Stimulated activated CD4-positive, alpha-beta T cell treated with anti-CD3 and anti-CD28 coated beads, TNF-alpha, amount 100 ng/mL, for 24 hours (primary cell): Measurements from ENCODE around the gene PIGL.
"Not testable (repeated sequence)": the region's sequence is repeated elsewhere in the genome, so short reads cannot be mapped to it uniquely, and the experiment has no call there.

Source experiments
- DNase-seq, 3 experiments: peaks; one replicate each; pipeline ENCODE4 v3.0.0-alpha.2; 2020; ENCODE audit warnings: low read depth in 3 of 3

The PIGL gene

GRCh38 chr17:16216341-16217001, 539 bp upstream of the PIGL start:
- DNase-seq, result not testable (repeated sequence)

DNA sequence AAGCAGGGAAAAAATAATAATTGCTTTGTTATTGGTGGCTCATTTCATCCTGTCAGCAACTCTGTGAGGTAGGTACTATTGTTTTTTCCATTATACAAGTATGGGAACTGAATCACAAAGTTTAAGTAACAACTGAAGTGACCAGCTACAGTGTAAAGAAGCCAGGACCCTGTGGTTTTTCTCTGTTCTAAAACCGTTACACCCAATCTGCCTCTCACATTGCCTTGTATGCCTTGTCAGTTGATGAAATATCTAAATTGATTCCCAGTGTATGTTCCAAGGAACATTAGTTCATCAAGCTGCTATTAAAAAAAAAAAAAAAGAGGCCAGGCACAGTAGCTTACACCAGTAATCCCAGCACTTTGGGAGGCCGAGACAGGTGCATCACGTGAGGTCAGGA, 5.4 kb downstream of the PIGL start:
- no peak for DNase-seq

GRCh38 chr17:16229912-16230561, 13.0 kb downstream of the PIGL start:
- not testable (repeated sequence) for DNase-seq

DNA sequence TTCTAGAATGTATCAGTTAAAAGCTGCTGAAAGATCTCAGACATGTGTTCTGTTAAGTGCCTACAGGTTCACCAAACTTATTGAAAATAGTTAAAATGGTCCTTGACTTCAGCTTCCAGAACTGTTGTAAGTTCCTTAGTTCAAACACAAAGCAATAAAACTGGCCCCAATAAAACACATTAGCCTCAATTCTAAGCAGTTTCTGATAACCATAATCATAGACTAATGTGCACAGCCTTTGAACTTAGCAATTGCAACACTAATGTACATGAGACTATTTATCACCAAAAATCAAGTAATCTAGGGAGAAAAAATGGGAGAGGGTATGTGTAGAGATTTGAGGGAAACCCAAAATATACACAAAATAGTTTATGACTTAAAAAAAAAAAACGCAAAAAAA, 15.4 kb downstream of the PIGL start:
- no peak for DNase-seq

- no peak for DNase-seq
These were observed 22.9 kb downstream of the PIGL start for GRCh38 chr17:16239931-16240330.

- DNase-seq, result no peak
These were observed 24.9 kb downstream of the PIGL start for GRCh38 chr17:16241906-16242399.

GRCh38 chr17:16243385-16243784, 26.4 kb downstream of the PIGL start:
- DNase-seq, result no peak

GRCh38 chr17:16243801-16244567, 27.0 kb downstream of the PIGL start:
- DNase-seq, result no peak

DNA sequence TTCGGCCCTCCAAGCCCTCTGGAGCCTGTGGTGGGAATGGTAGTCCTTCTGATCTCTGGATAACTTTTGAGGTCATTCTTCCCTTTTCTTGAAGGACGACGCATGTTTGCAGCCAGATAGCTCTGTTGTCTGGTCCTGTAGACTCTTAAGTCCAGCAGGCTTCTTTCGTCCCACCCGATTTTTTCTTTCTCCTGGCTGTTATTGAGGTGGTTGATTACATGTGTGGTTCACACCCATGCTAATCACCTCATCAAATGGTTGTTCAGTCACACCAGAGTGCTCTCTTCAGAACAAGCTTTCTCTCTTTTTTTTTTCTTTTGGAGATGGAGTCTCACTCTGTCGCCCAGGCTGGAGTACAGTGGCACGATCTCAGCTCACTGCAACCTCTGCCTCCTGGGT, 30.6 kb downstream of the PIGL start:
- DNase-seq, result no peak

DNA sequence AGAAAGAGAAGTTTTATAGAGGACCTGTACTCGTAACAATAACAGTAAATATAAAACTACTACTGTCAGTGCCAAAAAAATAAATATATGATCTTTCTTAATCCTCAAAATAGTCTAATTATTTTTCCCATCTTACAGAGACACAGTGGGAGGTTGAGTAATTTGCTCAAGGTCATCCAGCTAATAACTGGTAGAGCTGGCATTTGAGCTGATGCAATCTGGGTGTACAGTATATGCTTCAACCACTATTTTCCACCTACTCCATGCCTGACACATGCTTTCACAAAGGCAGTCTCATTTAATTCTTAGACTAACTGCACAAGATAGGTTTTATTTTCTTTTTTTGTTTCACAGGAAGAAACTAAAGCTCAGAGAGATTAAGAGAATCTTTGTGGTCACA, 33.6 kb downstream of the PIGL start:
- no peak for DNase-seq

DNA sequence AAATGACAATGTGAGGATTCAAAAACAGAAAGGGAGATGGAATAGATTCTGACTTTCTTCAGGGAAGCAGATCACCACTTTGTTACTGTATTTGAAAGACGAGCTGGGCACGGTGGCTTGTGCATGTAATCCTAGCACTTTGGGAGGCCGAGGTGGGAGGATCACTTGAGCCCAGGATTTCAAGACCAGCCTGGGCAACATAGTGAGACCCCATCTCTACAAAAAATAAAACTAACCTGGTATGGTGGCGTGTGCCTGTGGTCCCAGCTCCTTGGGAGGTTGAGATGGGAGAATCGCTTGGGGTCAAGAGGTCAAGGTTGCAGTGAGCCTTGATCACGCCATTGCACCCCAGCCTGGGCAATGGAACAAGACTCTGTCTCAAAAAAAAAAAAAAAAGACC, 34.0 kb downstream of the PIGL start:
- DNase-seq, result no peak

DNA sequence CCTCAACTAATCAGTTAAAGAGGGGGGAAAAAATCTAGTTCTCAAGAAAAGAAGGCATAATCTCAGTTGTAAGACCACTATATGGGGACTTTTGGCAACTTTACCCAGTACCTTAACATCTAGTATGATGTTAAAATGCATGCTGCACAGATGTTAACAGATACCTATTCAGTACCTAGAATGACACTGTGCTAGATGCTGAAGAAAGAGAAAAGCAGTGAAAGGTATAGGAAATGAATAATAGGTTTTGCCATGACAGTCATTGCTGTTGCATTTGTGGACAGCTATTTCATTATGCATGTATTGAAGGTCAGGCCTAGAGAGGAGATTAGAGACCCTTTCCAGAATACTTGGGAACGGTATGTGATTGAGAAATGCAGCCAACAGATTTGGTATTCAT, 34.5 kb downstream of the PIGL start:
- DNase-seq, result no peak

- DNase-seq, result no peak
These were observed 37.9 kb downstream of the PIGL start for GRCh38 chr17:16254773-16255400.

DNA sequence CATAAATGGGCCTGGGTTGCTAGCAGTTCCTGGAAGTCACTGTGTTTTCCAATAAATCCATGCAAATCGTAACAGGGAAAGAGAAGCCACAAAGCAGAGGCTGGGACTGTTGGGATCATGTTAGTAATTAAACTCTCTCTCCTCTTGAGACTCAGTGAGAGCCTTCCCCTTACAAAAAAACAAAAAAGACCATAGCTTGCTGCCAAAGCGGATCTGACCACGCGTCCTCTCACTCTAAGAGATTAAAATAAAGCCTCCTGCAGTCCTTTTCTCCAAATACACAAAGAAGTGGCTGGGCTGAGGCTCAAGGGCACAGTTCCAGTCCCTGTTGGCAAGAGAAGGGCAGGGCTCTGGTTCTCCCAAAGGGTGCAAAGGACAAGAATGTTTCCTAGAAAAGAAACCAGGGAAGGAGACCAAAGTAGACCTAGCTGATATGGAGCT, 38.5 kb downstream of the PIGL start:
- DNase-seq, result no peak

GRCh38 chr17:16258901-16259300, 41.9 kb downstream of the PIGL start:
- DNase-seq, result no peak

DNA sequence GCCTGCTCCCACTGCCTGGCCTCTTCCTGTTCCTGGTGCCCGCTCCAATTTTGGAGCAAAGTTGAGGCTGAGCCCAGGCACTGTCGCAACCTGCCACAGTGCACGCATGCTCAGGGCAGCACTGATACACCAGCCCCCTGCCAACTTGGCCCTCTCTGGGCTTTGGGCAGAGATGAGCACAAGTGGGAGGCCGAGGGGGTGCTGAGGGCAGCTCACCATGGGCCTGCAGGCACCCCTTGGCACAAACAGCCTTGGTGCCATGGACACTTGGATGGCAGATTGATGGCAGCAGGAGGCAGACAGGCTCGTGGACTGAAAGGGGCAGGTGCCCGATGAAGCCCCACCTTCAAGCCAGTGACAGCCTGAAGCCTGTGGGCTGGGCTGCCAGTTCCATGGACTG, 42.9 kb downstream of the PIGL start:
- DNase-seq, result no peak

- no peak for DNase-seq
These were observed 44.0 kb downstream of the PIGL start for GRCh38 chr17:16261049-16261448.

DNA sequence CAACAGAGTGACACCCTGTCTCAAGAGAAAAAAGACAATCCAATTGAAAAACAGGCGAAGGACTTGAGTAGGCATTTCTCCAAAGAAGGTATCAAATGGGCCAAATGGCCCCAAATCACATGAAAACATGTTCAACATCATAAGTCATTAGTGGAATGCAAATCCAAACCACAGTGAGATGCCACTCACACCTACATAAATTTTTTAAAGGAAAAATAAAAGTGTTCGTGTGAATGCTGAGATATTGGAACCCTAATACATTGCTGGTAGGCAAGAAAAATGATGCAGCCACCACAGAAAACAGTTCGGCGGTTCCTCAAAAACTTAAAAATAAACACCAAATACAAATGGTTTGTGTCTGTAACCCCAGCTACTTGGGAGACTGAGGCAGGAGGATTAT, 45.2 kb downstream of the PIGL start:
- no peak for DNase-seq

DNA sequence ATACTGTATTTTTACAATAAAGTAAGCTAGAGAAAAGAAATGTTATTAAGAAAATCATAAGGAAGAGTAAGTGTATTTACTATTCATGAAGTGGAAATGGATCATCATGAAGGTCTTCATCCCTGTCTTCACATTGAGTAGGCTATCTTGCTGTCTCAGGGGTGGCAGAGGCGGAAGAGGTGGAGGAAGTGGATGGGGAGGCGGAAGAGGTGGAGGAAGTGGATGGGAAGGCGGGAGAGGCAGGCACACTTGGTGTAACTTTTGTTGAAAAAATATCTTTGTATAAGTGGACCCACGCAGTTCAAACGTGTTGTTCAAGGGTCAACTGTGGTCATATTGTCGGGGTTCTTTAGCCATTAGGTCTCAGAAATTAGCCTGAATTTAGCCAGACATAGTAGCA, 50.2 kb downstream of the PIGL start:
- no peak for DNase-seq

- DNase-seq, result no peak
These were observed 52.6 kb downstream of the PIGL start for GRCh38 chr17:16269658-16270057.

DNA sequence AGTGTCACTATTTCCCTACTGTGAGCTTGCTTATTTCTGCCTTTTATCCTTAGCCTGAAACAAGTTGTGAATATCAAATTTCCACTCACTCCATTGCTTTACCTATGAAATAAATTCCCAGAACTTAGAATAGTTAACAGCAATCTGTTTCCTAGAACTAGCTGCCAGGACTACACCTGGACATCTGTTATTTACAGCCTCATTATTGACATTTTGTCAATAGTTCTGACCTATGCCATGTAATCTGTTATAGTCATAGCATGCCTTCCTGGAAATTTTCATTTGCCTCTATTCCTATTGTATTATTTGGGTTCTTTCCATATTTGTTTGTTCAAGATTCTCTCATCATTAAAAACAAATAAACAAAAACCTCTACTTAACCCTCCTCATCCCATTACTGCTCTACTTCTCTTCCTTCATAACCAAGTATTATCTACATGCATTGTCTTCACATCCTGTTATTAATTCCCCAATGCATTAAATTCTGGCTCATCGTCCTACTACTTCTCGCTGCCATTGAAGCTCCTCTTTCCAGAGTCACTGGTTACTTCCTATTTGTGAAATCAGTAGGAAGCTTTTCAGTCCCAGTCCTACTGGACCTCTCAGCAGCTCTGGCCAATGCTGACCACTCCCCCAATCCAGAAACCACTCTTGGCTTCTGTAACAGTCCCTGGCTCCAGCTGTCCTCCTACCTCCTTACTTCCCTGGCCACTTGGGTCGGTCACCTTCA, 55.3 kb downstream of the PIGL start:
- DNase-seq, result no peak

DNA sequence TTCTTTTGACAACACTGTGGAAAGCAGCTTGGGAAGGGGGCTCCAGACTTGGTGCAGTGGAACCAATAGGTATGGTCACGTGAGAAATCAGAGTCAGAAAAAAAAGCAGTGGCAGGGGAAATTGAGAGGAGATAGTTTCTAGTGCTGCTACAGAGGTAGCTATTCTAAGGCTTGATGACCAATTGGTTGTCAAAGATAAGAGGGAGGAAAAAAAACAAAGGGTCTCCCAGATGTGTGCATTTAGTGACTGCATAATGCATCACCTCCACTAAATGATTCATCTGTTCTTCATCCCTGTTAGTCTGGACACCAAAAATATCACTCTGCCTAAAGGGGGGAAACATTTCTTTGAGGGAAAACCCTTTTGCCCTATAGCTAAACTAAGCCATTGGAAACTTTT, 56.5 kb downstream of the PIGL start:
- no peak for DNase-seq
